ENCODE results near the gene CEP170. TPM values are rescaled to one million over a fixed set of nuclear protein-coding genes. Genes with fewer than 3 reads are reported as not detected.

Gene CEP170
- total RNA-seq, 2 donors from 2014 or later: 59.8 to 74.3 TPM

DNA sequence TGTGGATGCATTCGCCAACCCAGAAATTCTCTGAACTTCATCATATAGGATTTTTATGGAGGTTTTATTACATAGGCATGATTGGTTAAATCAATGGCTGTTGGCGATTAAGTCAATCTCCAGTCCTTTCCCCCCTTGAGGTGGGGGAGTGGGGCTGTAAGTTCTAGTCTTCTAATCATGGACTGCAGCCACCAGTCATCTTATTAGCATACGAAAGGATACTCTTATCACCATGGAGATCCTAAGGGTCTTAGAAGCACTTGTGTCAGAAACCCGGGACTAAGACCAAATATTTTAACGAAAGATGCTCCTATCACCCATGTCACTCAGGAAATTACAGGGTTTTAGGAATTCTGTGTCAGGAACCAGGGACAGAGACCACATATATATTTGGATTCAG is 37.0 kb upstream of the CEP170 start:
- no peak overlapping the region for H3K4me3 ChIP-seq
- no peak overlapping the region for H3K27ac ChIP-seq
- H3K9me3 ChIP-seq: no peaks in the 10 kb centered on the region
- H3K27me3 ChIP-seq (replicated peaks; ENCODE audit: insufficient read depth): no peaks in the 10 kb centered on the region
- no peak for ATAC-seq (ENCODE audit: insufficient number of reproducible peaks, low FRiP score, low read depth)
- TF ChIP-seq, protein P1, sequence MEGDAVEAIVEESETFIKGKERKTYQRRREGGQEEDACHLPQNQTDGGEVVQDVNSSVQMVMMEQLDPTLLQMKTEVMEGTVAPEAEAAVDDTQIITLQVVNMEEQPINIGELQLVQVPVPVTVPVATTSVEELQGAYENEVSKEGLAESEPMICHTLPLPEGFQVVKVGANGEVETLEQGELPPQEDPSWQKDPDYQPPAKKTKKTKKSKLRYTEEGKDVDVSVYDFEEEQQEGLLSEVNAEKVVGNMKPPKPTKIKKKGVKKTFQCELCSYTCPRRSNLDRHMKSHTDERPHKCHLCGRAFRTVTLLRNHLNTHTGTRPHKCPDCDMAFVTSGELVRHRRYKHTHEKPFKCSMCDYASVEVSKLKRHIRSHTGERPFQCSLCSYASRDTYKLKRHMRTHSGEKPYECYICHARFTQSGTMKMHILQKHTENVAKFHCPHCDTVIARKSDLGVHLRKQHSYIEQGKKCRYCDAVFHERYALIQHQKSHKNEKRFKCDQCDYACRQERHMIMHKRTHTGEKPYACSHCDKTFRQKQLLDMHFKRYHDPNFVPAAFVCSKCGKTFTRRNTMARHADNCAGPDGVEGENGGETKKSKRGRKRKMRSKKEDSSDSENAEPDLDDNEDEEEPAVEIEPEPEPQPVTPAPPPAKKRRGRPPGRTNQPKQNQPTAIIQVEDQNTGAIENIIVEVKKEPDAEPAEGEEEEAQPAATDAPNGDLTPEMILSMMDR (IDR thresholded peaks at IDR 0.05): no peak
- no peak for DNase-seq (ENCODE audit: low spot score)
- peaks cover 6 to 14% of the 10 kb centered on the region in 2 donors for H3K4me1 ChIP-seq (ENCODE audit: control insufficient read depth in 1 of 2, low read depth in 2 of 2)
- H3K36me3 ChIP-seq: peaks cover 6% of the 10 kb centered on the region

DNA sequence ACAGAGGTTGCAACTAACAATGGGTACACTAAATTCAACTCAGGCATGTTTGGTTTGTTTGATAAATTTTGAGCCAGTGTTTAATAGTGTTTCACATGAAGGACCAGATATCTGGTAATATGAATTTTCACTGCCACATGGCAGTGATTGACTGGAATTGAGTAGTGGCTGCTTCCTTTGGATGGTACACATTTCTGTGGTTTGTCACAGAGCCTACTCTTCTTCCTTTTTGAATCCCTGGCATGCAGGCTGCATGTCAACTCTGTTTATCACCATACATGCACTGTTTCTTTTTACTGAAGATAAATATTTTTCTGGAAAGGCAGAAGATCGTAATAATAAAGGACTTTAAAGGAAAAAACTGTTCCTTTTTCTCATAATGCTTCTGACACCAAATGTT is 36.2 kb upstream of the CEP170 start:
- H3K4me3 ChIP-seq: no peak overlapping the region
- DNase-seq (ENCODE audit: low spot score): no peak
- H3K27me3 ChIP-seq (replicated peaks; ENCODE audit: insufficient read depth): no peaks in the 10 kb centered on the region
- H3K9me3 ChIP-seq: no peaks in the 10 kb centered on the region
- H3K27ac ChIP-seq: no peak overlapping the region
- TF ChIP-seq, protein P1 (IDR thresholded peaks at IDR 0.05): no peak
- peaks cover 6 to 22% of the 10 kb centered on the region in 2 donors for H3K4me1 ChIP-seq (ENCODE audit: control insufficient read depth in 1 of 2, low read depth in 2 of 2)
- peaks cover 6% of the 10 kb centered on the region for H3K36me3 ChIP-seq
- ATAC-seq (ENCODE audit: insufficient number of reproducible peaks, low FRiP score, low read depth): no peak

DNA sequence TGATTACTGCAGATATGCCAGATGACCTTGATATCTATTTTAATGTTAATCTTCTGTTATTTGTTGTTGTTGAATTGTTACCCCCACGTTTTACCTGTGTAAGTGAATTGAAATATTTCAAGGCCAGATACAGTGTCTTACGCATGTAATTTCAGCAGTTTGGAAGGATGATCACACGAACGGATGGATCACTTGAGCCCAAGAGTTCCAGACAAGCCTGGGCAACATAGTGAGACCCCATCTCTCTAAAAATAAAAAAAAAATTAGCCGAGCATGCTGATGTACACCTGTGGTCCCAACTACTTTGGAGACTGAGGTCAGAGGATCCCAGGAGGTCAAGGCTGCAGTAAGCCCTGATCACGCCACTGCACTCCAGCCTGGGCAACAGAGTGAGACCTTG is 33.0 kb upstream of the CEP170 start:
- H3K36me3 ChIP-seq: peaks cover 6% of the 10 kb centered on the region
- H3K27me3 ChIP-seq (replicated peaks; ENCODE audit: insufficient read depth): no peaks in the 10 kb centered on the region
- ATAC-seq (ENCODE audit: insufficient number of reproducible peaks, low FRiP score, low read depth): no peak
- H3K4me1 ChIP-seq (ENCODE audit: control insufficient read depth in 1 of 2, low read depth in 2 of 2): peaks cover 6 to 35% of the 10 kb centered on the region in 2 donors
- H3K27ac ChIP-seq: peak overlapping the region; percentile 15 to 57
- no peak overlapping the region for H3K4me3 ChIP-seq
- no peaks in the 10 kb centered on the region for H3K9me3 ChIP-seq
- TF ChIP-seq, protein P1 (IDR thresholded peaks at IDR 0.05): no peak
- no peak for DNase-seq (ENCODE audit: low spot score)

DNA sequence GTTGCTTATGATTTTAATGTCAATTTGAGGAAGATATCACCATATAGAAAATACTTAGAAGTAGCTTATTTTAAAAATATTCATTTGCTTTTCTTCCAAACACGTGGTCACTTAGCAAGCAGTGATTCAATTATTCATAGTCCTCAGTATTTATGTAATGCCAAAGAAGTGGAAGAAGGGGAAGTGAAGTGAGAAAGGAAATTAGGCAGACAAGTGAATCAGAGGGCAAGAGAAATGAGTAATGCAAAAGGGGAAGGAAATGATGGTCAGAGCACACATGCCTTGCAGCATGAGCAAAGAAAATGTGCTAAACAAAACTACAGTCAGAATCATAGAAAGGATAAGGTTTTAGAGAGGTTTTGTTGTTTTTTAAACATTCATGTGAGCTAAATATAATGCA is 32.6 kb upstream of the CEP170 start:
- Histone ChIP-seq H3K27me3 (replicated peaks; ENCODE audit: insufficient read depth) (no peaks in the 10 kb centered on the region), H3K4me3 (no peak overlapping the region), H3K27ac (peak overlapping the region; percentile 15 to 57), H3K9me3 (no peaks in the 10 kb centered on the region), H3K36me3 (peaks cover 2% of the 10 kb centered on the region), H3K4me1 (ENCODE audit: control insufficient read depth in 1 of 2, low read depth in 2 of 2) (peaks cover 6 to 35% of the 10 kb centered on the region in 2 donors)
- TF ChIP-seq, protein P1 (IDR thresholded peaks at IDR 0.05): no peak
- peak; percentile 89 for ATAC-seq (ENCODE audit: insufficient number of reproducible peaks, low FRiP score, low read depth)
- no peak for DNase-seq (ENCODE audit: low spot score)

DNA sequence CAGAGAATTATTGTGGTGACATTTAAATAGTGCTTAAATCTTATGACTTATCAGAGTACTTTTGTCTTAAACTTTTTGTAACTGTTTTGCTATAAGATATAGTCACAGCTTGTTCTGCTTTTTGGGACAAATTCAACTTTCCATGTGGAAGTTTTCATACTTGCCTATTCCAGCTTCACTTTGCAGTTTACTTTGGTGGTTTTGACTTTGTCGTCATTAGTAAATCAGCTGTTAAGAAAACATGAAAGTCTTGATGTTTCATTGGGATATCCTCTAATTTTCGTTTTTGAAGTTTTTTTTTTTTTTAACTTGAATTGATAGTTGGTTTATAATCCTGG is 32.0 kb upstream of the CEP170 start:
- TF ChIP-seq, protein P1 (IDR thresholded peaks at IDR 0.05): no peak
- Histone ChIP-seq H3K4me1 (ENCODE audit: control insufficient read depth in 1 of 2, low read depth in 2 of 2) (peaks cover 6 to 35% of the 10 kb centered on the region in 2 donors), H3K27ac (peak overlapping the region; percentile 15 to 57), H3K4me3 (no peak overlapping the region), H3K36me3 (no peaks in the 10 kb centered on the region), H3K27me3 (replicated peaks; ENCODE audit: insufficient read depth) (no peaks in the 10 kb centered on the region), H3K9me3 (no peaks in the 10 kb centered on the region)
- no peak for DNase-seq (ENCODE audit: low spot score)
- ATAC-seq (ENCODE audit: insufficient number of reproducible peaks, low FRiP score, low read depth): no peak
